ENCODE data around the gene RABL3.
"Not testable (repeated sequence)": the region's sequence is repeated elsewhere in the genome, so short reads cannot be mapped to it uniquely, and the experiment has no call there.

Gene RABL3

DNA sequence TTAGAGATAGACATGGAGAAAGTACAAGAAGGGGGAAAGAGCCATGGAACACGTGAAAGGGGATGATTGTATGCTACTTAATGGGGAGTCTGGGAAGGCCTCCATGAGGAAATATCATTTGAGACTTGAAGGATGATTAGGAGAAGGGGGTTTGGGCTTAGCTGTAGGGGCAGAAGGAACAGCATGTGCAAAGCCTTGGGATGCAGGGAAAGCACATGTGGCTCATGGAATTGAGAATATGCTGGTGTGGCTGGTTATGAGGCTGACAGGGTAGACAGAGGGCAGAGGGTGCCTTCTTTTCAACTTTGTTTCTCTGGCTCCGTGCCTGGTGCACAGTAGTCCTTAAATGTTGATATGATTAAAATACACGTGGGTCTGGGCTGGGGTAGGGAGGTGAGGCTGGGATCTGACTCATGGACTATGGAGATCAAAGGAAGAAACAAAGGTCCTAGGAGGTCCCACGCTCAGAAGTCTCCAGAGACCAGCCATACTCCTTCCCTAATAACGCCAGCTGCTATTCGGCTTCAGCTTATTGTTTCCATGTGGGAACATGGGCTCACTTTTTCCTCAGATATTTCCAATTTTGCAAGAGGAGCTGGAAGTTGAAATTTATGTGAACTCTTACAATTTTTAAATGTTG lies 1.4 kb upstream of the RABL3 start:
- DNase-seq: no peak

- DNase-seq: no peak
Observed at GRCh38 chr3:120742849-120743365, 591 bp upstream of the RABL3 start.

DNA sequence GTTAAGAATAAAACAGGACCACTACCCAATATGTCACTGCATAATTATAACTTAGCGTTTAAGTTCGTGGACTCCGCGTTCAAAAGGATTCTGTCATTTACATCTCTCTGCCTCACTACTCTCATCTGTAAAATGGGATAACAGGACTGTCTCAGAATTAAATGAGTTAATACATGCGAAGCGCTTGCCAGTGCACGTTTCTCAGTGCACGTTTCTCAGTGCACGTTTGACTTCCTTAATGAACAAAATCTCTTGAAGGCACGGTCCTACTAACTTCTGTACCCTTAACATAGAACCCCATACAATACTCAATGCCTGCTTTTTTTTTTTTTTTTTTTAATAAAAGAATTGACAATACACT lies 499 bp downstream of the RABL3 start:
- no peak for DNase-seq

DNA sequence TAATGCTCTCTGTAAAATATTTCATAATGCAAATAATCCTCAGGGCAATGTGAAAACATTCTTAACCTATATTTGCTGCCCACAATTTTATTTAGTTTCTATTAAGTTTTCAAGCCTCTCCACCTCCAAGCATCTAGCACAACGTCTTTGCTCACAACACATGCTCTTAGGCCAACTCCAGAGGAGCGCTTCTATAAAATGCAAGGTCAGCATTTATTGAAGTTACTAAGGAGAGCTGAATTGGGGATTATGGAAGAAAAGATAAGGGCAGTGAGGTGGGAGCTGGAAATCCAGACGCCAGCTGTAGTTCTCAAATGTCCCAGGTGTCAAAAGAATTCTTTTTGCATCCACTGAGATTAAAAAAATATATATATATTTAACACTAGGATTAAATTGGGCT lies 996 bp downstream of the RABL3 start:
- DNase-seq: no peak

GRCh38 chr3:120738006-120738405 lies 4.3 kb downstream of the RABL3 start:
- not testable (repeated sequence) for DNase-seq

- no peak for DNase-seq
Observed at GRCh38 chr3:120730576-120731542, 11.5 kb downstream of the RABL3 start.

- no peak for DNase-seq
Observed at GRCh38 chr3:120726791-120727190, 15.5 kb downstream of the RABL3 start.

- not testable (repeated sequence) for DNase-seq
Observed at GRCh38 chr3:120719167-120719834, 23.0 kb downstream of the RABL3 start.

GRCh38 chr3:120713262-120713661 lies 29.1 kb downstream of the RABL3 start:
- DNase-seq: no peak

- no peak for DNase-seq
Observed at GRCh38 chr3:120710369-120710768, 31.9 kb downstream of the RABL3 start.

DNA sequence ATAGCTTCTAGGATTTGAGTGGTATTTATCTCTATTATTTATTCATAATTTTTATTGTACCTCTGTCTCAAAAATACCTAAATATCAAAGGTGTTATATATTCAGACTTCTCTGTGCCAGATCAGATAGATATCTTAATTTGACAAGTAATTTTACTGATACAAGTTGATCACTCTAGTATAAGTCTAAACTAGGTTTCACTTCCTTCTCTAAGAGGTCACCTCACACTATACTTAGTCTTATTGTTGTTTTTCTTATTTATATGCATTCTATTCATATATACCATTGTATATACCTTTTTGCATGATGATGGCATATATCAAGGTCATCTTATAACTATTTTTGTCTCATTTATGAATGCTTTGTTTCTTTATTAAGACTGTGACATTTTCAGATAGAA lies 33.9 kb downstream of the RABL3 start:
- no peak for DNase-seq

GRCh38 chr3:120706950-120707349 lies 35.4 kb downstream of the RABL3 start:
- no peak for DNase-seq

DNA sequence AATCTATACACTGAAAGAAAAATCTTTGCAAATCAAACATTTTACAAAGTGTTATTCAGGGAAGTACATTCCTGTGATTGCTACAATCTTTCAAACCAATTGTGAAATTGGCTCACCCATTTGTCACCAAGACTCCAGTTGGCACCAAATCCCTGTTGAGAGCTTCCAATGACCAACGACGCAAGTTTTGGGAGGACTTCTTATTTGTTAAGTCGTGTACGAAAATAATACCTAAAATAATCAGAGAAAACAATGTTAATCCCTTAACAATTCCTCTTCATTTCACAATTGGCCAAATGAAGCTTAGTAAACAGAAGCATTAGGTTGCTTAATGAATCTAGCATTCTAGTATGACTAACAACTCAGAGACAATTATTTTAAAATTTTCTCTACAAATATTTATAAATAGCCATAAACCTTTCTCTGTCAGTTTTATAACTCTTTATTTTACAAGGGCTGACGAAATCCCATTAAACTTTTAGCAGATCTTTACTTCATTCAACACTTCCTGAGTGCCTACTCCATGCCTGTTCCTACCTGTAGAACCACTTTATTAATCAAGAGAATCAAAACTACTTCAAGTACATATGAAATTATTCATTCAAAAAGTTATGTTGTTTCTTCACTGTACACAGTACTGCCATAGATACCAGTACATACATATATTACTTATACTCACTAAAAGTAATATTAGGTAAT lies 36.3 kb downstream of the RABL3 start:
- DNase-seq: no peak

- DNase-seq: no peak
Observed at GRCh38 chr3:120699333-120699732, 43.0 kb downstream of the RABL3 start.

DNA sequence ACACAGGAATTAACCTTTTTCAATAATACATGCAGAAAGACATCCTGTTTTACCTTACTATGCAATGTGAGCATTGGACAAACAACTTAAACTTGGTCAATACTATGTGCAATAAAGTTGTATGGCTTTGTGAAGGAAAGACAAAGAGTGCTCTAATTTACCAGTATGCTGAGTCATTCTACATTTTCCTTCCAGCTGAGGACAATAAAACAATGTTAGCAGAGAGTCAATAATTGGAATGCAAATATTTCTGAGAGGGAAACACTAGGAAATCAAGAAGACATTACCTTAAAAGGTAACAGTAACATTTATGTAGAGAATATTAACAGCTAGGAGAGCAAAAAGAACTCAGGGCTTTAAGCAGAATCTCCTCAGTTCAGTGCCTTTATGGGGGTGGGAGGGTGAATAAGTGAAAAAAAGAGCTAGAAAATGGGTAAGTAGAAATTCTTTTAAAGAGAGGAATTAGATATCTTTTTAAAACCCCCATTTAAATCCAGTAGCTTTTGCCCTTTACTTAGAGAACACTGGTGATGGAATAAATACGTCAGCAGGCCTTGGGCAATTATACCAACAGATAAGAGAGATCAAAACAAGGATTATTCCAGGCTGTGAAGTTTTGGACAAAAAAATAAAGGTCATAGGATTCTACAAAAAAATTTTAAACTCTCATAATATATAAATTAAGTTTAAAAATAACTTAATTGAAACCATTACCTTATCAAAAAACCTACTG lies 48.7 kb downstream of the RABL3 start:
- DNase-seq: no peak

GRCh38 chr3:120689395-120689794 lies 52.9 kb downstream of the RABL3 start:
- no peak for DNase-seq

DNA sequence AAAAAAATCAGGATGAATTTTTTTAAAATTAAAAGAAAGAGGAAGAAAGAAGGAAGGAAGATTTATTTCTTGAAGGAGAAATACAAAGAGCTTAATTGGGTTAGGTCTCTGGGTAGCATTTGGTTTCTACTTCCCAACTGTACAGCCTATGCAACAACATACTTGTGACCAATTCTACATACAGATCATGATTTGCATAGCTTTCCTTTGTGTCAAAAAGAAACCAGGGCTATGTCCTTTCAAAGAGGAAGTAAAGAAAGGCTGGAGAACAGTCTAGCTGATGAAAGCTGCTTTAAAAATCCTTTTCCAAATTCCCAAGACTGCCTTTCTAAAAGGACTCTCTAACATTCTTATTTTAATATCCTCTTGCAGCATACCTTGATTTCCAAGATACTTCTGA lies 54.2 kb downstream of the RABL3 start:
- DNase-seq: peak; percentile 24

DNA sequence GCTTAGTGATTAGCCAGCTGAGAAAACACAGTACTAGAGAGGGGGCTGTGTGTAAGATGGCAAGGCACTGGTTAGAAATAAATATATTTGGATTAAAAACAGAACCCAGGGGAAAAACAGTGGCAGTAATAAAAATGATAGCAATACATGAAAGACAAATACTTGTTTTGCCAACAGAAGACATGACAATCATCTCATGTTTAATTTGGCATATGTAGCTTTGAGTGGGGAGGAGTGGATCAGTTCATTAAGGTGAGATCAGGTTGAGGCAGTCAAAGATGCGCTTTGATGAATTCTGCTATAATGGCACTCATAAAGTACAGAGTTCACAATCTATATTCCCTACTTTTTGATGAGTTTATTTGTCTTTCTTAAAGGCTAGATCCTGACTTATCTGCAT lies 56.9 kb downstream of the RABL3 start:
- no peak for DNase-seq

DNA sequence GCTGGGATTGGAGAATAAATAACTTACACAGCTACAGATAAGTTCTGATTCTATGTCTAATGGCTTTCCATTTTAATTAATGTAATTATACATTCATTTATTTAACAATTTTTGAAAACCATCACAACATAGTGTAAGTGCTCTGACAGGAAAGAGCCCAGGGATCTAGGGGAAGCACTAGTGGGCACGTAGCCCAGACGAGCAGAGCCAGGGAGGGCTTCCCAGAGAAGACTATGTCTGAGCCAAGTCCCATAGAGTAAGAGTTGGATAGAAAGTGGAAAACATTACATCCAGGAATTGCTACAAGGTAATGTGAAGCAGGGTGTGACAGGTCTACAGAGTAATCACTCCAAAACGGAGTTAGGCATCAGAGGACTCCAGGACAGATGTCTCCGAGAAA lies 57.4 kb downstream of the RABL3 start:
- DNase-seq: no peak

- DNase-seq: no peak
Observed at GRCh38 chr3:120683671-120684301, 58.5 kb downstream of the RABL3 start.

- no peak for DNase-seq
Observed at GRCh38 chr3:120683213-120683612, 59.1 kb downstream of the RABL3 start.

Data from amniotic stem cell (primary cell).